HG02588 (cell line): ENCODE measurements around the gene SEL1L.
"Not testable (repeated sequence)": the region's sequence is repeated elsewhere in the genome, so short reads cannot be mapped to it uniquely, and the experiment has no call there.

Experiments used
- ATAC-seq: cut with Tn5 transposase; IDR thresholded peaks from one replicate; pipeline ENCODE4 v1.9.1; 2021; ENCODE audit warnings: mild to moderate bottlenecking, moderate library complexity; ENCODE audit not compliant: unreplicated experiment

Gene SEL1L

DNA sequence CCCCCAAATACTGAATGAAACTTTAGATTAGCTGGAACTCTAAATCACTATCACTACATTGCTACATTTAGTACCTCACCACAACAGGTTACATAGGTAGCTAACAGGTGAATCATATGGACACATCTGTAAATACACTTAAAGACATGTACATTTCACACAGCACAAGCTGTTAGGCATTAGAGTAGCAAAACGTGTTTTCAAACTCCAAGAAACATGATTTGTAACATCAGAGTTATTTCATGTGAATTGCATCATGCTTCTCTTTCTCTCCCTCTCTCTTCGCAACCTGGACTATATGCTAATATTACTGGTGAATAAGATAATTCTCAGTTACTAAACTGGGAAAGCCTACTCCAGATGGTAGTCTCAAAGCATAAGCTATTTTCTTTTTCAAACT lies 4.3 kb downstream of the SEL1L start:
- no peak for ATAC-seq

DNA sequence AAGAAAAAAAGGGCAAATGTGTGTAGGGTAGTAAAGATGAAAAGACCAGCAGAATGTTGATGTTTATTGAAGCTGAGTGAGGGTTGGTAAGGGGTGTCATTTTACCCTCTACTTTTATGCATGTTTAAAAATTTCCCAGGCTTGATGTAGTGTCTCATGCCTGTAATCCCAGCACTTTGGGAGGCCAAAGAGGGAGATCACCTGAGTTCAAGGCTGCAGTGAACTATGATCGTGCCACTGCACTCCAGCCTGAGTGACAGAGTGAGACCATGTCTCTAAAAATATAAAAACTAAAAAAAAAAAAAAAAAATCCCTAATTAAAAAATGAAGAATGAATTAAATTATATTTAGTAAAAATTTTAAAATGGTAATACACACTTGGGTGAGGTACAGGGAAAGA lies 8.5 kb downstream of the SEL1L start:
- no peak for ATAC-seq

DNA sequence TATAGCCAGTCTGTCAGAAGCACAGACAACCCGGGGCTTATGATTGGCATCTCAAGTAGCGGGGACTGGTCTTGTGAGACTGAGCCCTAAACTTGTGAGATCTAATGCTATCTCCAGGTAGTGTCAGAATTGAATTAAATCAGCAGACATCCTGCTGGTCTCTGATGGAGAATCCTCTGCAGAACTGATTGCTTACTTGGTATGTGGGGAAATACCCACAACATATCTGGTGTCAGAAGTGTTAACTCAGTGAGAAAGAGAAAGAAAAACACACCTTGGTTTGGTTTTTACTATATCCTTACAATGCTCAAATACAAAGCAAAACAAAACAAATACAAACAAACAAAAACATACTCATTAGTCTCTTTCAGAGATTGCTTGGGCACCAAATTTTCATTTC lies 10.0 kb downstream of the SEL1L start:
- peak; percentile 71 for ATAC-seq

DNA sequence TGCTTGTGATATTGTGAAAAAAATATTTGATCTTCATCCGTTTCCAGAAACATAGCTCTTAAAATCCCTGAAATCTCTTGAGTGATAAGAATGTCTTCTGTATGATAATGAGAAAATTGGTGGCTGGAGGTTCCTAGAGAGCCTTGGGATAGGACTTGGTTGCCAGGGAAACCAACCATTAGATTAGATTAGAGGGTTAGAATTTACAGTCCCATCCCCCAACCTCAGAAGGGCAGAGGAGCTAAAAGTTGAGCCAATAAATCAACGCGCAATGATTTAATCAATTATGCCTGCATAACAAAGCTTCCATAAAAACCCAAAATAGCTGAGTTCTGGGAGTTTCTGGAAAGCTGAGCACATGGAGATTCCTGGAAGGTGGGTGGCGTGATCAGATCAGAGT lies 10.6 kb downstream of the SEL1L start:
- ATAC-seq: no peak

DNA sequence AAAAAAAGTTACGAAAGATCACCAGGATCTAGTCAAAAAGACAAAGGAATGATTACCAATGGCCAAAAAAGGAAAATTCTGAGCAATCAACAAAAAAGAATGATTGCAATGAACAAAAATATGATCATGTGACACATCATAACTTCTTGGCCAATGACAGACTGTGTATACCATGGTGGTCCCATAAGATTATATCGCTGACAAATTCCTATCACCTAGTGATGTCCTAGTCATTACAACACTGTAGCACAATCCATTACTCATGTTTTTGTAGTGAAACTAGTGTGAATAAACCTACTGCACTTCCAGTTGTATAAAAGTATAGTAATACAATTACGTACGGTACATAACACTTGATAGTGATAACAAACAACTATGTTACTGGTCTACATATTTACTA lies 12.3 kb downstream of the SEL1L start:
- ATAC-seq: no peak

DNA sequence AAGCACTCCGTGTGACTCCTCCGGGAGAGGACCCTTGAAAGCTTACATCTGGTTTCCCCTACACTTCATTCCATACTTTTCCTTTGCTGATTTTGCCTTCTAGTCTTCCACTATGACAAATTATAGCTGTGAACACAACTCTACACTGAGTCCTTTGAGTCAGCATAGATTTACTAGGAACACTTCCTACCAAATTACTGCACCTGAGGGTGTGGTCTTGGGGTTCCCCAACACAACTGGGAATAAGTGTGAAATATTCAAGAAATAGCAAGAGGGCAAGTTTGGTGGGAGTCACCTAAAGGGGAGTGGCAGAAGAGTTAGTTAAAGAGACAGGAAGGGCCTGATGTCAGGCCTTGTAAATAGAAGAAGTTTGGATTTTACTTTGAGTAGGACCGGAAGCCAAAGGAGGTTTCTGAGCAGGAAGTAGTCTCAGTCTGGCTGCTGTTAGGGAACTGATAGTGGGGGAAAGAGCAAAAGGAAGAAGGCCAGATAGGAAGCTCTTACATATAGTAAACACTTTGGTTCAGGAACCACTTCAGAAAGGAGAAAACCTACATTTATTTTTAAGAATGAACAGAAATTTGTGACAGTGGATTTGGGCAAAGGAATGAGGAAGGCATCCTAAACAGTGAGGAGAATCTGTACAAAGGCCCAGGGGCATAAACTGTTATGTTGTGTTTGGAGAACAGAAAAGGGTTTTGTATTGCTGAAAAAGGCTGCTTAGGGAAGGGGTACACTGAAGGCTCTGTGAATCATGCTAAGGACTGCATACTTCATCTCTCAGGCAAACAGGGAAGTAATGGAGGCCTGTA lies 14.2 kb downstream of the SEL1L start:
- ATAC-seq: peak; percentile 79

DNA sequence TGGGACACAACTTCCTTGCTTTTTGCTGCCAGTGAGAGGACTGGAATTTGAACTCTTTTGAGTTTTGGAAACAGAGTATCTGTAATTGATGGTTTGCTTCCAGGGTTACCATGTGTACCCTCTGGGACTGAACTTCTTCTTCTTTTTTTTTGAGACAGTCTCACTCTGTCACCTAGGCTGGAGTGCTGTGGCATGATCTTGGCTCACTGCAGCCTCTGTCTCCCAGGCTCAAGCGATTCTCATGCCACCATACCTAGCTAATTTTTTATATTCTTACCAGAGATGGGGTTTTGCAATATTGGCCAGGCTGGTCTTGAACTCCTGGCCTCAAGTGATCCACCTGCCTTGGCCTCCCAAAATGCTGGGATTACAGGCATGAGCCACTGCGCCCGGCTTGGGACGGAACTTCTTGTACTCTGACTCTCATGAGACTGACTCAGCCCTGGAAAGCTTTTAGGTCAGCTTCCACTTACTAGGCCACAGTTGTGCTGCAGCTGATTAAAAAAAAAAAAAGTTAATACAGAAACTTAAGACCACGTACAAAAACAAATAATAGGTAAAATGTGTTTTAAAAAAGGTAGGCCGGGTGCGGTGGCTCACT lies 15.8 kb downstream of the SEL1L start:
- ATAC-seq: no peak

DNA sequence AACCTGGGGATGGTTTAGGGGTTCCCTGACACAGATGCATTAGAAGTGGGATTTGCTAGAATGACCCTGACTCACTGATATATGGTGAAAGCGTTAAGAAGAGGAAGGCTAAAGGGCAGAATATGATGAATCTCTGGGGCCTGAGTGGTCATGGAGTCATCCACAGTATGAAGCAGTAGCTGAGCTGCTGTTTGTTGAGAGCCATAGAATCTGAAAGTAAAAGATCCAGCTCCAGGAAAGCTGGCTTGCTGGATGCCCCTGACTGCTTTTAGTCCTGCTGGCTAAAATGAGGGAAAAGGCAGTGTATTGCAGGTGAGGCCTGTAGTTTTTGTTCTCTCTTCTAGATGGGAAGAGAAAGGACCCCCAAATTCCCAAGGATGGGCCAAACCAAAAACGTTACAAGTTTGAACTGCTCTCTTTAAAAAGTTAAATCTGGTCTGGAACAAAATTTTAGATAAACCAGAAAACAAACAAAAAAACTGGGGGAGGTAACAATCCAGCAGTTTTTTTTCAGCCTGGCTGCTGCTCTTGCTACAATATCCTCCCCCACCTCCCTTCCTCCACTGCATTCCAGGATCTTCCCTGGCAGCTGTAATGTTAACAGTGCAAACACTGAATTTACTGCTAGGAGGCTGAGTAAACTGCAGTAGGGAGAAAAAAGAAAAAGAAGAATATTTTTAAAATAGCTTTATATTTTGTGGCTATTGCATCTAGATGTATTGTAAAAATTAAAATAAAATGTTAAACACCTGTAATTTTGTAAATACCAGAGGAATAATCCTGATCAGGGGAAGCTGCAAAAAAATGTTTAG lies 16.5 kb downstream of the SEL1L start:
- no peak for ATAC-seq

DNA sequence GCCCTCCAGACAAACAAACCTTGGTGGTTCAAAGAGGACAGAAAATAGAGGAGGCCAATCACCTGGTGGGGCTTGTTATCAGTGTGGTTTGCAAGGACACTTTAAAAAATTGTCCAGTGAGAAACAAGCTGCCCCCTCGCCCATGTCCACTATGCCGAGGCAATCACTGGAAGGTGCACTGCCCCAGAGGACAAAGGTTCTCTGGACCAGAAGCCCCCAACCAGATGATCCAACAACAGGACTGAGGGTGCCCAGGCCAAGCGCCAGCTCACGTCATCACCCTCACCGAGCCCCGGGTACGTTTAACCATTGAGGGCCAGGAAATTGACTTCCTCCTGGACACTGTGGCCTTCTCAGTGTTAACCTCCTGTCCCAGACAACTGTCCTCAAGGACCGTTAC lies 17.7 kb downstream of the SEL1L start:
- not testable (repeated sequence) for ATAC-seq

DNA sequence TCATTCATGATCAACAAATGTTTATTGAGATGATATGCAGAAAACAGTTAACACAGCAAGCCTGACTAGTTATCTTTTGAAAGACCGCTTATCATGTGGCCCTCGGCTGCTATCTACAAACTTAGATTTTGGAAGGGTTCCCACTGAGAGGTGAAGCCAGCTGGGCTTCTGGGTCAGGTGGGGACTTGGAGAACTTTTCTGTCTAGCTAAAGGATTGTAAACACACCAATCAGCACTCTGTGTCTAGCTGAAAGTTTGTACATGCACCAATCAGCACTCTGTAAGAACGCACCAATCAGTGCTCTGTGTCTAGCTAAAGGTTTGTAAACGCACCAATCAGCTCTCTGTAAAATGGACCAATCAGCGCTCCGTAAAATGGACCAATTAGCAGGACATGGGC lies 20.8 kb downstream of the SEL1L start:
- ATAC-seq: not testable (repeated sequence)

DNA sequence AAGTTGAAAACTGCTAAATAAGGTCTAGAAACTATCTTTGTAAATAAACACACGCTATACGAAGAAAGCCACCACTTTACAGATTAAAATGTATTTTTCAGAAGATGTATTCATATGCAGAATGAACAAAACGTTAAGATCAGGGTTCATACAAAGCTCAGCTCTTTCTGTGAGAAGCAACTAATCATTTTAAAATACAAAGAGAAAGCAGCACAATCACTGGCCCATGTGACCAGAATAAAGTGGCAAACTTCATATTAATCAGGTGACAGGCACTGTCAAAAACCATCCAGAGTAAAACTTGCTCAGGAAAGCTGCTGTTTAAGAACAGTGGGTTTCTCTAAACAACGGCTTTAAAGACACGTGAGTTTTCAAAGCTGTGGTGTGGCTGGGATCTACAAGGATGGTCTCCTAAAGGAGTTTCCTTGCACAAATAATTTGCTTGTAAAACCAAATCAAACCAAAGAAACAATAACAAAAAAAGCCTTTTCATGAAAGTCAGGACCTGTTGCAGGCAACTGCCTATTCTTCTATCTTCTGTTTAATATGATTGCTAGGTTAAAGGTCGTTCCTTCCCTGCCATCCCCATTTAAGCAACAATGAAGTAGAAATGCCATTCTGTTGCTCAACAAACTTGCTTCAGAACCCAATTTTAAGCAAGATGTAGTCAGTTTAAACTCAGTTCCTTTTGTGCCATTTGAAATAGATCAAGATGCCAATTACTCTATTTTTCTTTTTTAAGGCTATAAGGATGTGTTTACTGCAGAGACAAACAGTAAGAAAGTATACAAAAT lies 22.3 kb downstream of the SEL1L start:
- ATAC-seq: no peak

DNA sequence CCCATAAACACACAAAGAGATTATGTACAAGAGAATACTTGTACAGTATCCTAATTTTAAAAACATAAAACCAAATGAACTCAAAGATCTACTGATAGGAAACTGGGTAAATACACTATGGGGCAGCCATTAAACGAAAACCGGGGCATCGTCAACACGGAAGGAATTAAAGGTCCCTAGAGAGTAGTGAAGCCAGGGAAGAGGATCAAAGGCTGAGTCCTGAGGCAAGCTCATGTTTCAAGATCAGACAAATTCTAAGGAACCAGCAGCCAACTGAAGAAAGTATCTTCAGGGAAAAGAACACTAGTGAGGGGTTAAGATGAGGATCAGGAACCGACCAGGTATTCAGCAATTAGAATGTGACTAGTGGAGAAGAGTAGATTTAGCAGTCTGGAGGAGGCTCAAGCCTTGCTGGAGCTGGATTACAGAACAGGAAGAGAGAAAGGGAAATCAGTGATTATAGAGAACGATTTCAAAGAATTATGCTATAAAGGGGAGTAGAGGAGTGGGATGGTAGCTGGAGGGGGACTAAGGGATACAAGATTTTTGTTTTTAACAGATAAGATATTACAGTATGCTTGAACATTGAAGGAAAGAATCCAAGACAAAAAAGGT lies 23.7 kb downstream of the SEL1L start:
- no peak for ATAC-seq

DNA sequence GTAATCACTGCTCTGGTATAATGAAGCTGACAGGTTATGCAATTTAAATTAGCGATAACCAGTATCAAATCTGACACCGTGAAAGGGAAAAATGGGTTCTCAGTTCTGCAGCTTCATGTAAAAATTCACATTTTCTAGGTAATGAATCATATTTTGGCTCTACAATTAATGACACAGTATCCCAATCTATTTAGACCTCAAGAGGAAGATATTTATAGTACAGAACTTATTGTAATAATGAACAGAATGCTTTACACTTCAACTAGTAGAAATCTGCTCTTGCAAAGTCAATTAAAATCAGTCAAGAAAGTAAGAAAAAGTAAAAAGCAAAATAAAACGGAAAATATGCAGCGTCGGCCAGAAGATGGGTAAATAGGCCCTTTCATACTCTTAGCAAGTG lies 24.3 kb downstream of the SEL1L start:
- no peak for ATAC-seq

DNA sequence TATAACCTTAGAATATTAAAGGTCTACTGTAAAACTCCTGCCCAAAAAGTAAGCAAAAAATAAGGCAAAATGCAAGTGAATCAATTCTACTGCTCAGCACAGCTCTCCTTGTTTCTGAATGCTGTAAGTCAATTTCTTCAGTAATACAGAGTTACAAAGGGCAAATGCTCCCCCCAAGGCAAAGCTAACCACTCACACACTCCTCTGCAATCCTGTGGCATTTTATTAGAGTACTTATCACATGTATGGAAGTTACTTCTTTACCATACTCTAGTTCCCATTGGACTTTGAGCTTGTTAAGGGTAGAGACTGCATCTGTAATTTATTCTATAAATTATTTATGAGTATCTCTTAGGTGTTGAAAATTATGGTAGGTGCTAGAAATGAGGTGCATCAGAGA lies 27.2 kb downstream of the SEL1L start:
- ATAC-seq: no peak

DNA sequence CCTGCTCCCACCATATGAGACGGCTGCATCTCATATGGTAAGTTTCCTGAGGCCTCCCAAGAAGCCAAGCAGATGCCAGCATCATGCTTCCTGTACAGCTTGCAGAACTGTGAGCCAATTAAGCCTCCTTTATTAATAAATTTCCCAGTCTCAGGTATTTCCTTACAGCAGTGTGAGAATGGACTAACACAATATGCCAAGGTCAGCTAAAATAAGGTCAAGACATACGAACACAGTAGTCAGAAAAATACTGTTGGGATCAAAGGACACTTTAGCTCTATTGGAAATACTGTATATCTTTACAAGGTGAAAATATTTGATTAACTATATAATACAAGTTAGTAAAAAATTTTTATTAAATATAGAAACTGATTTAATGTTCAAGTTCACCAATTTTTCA lies 28.8 kb downstream of the SEL1L start:
- ATAC-seq: no peak

DNA sequence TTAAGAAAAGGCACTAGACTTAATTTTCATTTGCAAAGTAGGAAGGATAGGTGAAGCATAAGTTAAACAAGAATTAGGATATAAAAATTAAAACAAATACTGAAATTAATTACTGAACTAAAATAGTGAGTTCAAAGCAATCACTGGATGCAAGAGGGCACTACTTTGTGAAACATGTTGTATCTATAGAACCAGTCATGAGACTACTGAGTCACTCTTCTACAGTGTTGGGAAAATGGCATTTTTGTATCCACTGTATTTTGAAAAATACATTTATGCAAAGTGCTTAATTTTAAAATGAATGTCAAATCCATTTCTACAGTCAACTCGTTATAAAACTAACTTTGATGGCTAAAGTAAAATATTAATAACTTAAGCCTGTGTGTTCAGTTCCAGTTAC lies 47.9 kb downstream of the SEL1L start:
- no peak for ATAC-seq

DNA sequence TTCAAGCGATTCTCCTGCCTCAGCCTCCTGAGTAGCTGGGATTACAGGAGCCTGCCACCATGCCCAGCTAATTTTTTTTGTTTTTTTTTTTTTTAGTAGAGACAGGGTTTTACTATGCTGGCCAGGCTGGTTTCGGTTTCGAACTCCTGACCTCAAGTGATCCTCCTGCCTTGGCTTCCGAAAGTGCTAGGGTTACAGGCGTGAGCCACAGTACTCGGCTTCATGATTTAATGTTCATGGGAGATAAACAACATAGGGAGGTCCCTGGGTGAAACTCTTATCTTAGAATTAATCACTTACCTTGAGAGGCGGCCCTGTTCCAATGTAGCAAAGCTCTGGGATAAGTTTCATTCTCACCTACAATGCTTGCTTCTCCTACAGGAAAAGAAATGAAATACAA lies 48.3 kb downstream of the SEL1L start:
- no peak for ATAC-seq

DNA sequence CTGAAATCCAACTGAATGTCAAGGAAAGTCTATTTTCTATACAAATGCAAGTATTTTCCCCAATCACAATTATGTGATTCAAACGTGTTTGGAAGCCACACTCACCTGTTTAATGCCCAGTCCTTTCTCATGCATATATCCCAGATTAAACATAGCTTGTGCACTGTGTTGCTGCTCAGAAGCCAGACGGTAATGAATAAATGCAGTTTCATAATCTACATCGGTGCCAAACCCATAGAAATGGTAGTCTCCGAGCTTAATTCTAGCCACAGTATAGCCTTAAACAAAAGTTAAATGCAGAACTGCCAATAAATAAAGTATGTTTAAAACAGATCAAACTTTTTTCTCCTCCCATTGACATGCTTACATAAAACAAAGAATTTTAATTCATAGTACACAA lies 49.5 kb downstream of the SEL1L start:
- ATAC-seq: no peak

DNA sequence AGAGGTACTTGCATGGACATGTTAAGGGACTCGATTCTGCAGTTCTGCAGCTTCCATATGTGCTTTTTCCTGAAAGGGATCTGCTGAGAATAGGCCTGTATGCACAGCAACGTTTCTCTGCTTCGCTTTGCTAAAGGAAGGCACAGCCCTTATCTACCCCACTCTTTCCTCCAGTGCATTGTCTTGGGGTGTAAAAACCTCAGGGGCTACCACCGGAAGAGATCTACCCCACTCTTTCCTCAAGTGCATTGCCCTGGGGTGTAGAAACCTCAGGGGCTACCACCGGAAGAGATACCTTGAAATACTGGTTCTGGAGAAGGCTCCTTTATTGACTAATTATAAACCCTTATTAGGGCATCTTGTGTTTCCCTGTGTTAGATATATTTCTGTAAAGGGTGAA lies 52.9 kb downstream of the SEL1L start:
- no peak for ATAC-seq

DNA sequence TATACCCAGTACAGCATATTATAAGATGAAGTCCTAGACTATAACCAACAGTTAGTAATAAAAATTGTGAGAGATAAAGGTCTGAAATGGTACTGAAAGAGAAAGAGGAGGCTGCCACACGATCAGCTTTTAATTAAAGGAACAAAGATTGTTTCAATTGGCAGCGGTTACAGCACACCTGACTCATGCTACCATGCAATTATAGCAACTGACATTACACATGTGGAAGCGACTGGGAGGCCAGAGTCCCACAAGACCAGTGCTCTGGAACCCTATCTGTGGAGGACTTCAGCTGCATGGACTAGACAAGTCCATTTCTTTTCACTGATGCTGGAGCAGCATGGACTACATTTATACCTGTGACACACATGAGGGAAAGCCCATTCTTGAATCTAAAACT lies 55.2 kb downstream of the SEL1L start:
- ATAC-seq: no peak

DNA sequence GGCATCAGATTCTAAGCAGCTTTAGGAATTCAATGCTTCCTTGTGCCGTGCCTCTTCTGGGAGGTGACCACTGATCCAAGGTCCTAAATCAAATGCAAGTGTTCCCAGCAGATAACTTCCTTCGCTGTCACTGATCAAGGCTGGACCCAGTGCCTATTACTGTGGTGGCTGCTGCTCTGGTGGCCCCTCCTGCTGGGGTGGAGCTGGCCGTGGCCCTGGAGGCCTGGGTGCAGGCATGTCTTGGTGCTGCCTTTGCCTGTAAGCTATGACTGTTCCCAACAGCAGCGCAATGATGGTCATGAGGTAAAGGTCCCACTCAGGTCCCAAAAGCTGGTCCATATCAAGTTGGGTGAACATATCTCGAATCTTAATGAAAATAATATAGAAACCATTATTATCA lies 56.8 kb downstream of the SEL1L start:
- ATAC-seq: no peak
